ENCODE measurements around the gene GYG2.
A peak's percentile ranks its signal among the peaks of the same experiment; 100 is the strongest.
"Not testable (repeated sequence)": the region's sequence is repeated elsewhere in the genome, so short reads cannot be mapped to it uniquely, and the experiment has no call there.

The GYG2 gene

DNA sequence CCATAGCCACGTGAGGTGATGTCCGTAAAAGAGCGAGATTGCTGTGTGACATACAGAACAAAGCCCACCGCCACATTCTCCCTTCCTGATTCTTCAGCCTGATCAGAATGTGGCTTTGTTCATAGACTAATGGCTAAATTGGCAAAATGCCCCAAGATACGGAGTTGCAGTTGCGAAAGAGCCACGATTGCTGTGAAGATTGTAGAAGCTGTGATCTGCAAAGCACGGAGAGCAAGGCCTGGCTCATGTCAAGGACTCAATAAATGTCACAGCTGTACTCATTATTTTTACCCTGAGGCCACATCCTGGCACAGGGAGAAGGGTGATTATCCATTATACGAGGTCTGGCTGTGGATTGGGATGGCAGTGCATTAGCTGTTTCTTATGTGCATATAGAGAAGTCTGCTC, 66.2 kb downstream of the GYG2 start:
- TF ChIP-seq, protein P1, sequence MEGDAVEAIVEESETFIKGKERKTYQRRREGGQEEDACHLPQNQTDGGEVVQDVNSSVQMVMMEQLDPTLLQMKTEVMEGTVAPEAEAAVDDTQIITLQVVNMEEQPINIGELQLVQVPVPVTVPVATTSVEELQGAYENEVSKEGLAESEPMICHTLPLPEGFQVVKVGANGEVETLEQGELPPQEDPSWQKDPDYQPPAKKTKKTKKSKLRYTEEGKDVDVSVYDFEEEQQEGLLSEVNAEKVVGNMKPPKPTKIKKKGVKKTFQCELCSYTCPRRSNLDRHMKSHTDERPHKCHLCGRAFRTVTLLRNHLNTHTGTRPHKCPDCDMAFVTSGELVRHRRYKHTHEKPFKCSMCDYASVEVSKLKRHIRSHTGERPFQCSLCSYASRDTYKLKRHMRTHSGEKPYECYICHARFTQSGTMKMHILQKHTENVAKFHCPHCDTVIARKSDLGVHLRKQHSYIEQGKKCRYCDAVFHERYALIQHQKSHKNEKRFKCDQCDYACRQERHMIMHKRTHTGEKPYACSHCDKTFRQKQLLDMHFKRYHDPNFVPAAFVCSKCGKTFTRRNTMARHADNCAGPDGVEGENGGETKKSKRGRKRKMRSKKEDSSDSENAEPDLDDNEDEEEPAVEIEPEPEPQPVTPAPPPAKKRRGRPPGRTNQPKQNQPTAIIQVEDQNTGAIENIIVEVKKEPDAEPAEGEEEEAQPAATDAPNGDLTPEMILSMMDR (IDR thresholded peaks at IDR 0.05; ENCODE audit: low read depth, low read length) = no peak
- H3K4me3 ChIP-seq (replicated peaks in 1 of 2; ENCODE audit: low read depth in 2 of 2, low read length in 2 of 2) = no peak overlapping the region
- DNase-seq (ENCODE audit: low read depth in 2 of 2) = peak in 1 of 2 donors; percentile 39

GRCh38 chrX:2897311-2897689, 68.6 kb downstream of the GYG2 start:
- TF ChIP-seq, protein P1 (IDR thresholded peaks at IDR 0.05; ENCODE audit: low read depth, low read length) = no peak
- H3K4me3 ChIP-seq (replicated peaks in 1 of 2; ENCODE audit: low read depth in 2 of 2, low read length in 2 of 2) = no peak overlapping the region
- no peak for DNase-seq (ENCODE audit: low read depth in 2 of 2)

- not testable (repeated sequence) for H3K4me3 ChIP-seq (replicated peaks in 1 of 2; ENCODE audit: low read depth in 2 of 2, low read length in 2 of 2)
- peak in 1 of 2 donors; percentile 41 for DNase-seq (ENCODE audit: low read depth in 2 of 2)
Measured at GRCh38 chrX:2897690-2898623, 69.2 kb downstream of the GYG2 start.

GRCh38 chrX:2898846-2899512, 70.2 kb downstream of the GYG2 start:
- no peak for DNase-seq (ENCODE audit: low read depth in 2 of 2)
- TF ChIP-seq, protein P1 (IDR thresholded peaks at IDR 0.05; ENCODE audit: low read depth, low read length) = no peak
- H3K4me3 ChIP-seq (replicated peaks in 1 of 2; ENCODE audit: low read depth in 2 of 2, low read length in 2 of 2) = no peak overlapping the region

DNA sequence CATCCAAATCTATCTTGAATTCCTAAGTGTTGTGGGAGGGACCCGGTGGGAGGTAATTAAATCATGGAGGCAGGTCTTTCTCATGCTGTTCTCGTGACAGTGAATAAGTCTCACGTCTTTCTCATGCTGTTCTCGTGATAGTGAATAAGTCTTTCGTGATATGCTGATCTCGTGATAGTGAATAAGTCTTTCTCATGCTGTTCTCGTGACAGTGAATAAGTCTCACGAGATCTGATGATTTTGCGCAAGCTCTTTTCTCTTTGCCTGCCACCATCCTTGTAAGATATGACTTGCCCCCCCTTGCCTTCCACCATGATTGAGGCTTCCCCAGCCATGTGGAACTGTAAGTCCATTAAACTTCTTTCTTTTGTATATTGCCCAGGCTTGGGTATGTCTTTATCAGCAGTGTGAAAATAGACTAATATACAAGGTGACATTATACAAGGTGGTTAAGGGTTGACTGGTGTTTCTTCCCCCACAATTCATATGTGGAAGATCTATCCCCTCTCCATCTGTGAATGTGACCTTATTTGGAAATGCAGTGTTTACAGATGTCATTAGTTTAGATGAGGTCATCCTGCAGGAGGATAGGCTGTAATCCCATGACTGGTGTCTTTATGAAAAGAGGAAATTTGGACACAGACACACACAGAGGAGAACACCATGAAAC, 72.8 kb downstream of the GYG2 start:
- DNase-seq (ENCODE audit: low read depth in 2 of 2) = no peak
- TF ChIP-seq, protein P1 (IDR thresholded peaks at IDR 0.05; ENCODE audit: low read depth, low read length) = no peak
- H3K4me3 ChIP-seq (replicated peaks in 1 of 2; ENCODE audit: low read depth in 2 of 2, low read length in 2 of 2) = no peak overlapping the region

GRCh38 chrX:2902841-2903240, 74.1 kb downstream of the GYG2 start:
- H3K4me3 ChIP-seq (replicated peaks in 1 of 2; ENCODE audit: low read depth in 2 of 2, low read length in 2 of 2) = no peak overlapping the region
- TF ChIP-seq, protein P1 (IDR thresholded peaks at IDR 0.05; ENCODE audit: low read depth, low read length) = no peak
- DNase-seq (ENCODE audit: low read depth in 2 of 2) = no peak

- TF ChIP-seq, protein P1 (IDR thresholded peaks at IDR 0.05; ENCODE audit: low read depth, low read length) = no peak
- no peak for DNase-seq (ENCODE audit: low read depth in 2 of 2)
- no peak overlapping the region for H3K4me3 ChIP-seq (replicated peaks in 1 of 2; ENCODE audit: low read depth in 2 of 2, low read length in 2 of 2)
Measured at GRCh38 chrX:2903366-2903765, 74.6 kb downstream of the GYG2 start.
